GM23338 (cell line): Measurements from ENCODE around the gene CELF2.

Experiments
- JUNB ChIP-seq: IDR thresholded peaks from one replicate; pipeline ENCODE4 v1.6.1; 2016; ENCODE audit warnings: antibody characterized with exemption; ENCODE audit not compliant: unreplicated experiment
- POLR2AphosphoS5 ChIP-seq: IDR thresholded peaks from 2 replicates; pipeline ENCODE4 v1.6.1; 2016; ENCODE audit warnings: antibody characterized with exemption, low read depth
- TF ChIP-seq, protein P1 (sequence below), 2 experiments: fragments of 200-600 bp in 1 of 2; sonication (generic) in 1 of 2; conservative IDR thresholded peaks; 2 replicates each; pipeline versions ENCODE4 v1.5.1 to v1.6.1; 2016 to 2017; ENCODE audit warnings: antibody characterized with exemption in 2 of 2, low read depth in 2 of 2, mild to moderate bottlenecking in 2 of 2, moderate library complexity in 1 of 2

DNA sequence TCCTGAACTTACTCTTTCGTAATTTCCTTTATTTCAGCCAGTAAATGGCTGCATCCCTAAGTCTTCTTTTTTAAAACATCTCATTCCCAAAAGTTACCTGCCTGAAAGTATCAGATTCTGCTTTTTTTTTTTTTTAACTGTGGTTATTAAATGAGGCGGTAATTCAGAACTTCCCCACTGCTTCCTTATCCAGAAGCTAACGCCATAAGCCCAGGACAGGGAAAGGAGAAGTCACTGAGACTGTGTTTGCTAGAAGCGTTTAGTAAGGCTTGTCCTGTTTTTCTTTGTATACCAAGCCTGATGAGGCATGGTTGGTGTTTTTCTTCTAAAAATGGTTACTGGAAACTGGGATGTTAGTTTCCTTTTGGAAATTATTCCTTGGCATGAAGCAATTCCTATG lies 197.8 kb downstream of the CELF2 start:
- TF ChIP-seq, protein P1, sequence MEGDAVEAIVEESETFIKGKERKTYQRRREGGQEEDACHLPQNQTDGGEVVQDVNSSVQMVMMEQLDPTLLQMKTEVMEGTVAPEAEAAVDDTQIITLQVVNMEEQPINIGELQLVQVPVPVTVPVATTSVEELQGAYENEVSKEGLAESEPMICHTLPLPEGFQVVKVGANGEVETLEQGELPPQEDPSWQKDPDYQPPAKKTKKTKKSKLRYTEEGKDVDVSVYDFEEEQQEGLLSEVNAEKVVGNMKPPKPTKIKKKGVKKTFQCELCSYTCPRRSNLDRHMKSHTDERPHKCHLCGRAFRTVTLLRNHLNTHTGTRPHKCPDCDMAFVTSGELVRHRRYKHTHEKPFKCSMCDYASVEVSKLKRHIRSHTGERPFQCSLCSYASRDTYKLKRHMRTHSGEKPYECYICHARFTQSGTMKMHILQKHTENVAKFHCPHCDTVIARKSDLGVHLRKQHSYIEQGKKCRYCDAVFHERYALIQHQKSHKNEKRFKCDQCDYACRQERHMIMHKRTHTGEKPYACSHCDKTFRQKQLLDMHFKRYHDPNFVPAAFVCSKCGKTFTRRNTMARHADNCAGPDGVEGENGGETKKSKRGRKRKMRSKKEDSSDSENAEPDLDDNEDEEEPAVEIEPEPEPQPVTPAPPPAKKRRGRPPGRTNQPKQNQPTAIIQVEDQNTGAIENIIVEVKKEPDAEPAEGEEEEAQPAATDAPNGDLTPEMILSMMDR (conservative IDR thresholded peaks at IDR 0.05; ENCODE audit: low read depth in 2 of 2) = no peak
- TF ChIP-seq JUNB (no peak), POLR2AphosphoS5 (no peak)
